ENCODE results near the gene IL4R. TPM values are rescaled to one million over a fixed set of nuclear protein-coding genes. Genes with fewer than 3 reads are reported as not detected.

IL4R gene
- total and polyA plus RNA-seq, 2 of the 13 experiments (the other 11 are each of a cell fraction or from before 2014, with no cell fraction given): 15.9 to 49.6 TPM

DNA sequence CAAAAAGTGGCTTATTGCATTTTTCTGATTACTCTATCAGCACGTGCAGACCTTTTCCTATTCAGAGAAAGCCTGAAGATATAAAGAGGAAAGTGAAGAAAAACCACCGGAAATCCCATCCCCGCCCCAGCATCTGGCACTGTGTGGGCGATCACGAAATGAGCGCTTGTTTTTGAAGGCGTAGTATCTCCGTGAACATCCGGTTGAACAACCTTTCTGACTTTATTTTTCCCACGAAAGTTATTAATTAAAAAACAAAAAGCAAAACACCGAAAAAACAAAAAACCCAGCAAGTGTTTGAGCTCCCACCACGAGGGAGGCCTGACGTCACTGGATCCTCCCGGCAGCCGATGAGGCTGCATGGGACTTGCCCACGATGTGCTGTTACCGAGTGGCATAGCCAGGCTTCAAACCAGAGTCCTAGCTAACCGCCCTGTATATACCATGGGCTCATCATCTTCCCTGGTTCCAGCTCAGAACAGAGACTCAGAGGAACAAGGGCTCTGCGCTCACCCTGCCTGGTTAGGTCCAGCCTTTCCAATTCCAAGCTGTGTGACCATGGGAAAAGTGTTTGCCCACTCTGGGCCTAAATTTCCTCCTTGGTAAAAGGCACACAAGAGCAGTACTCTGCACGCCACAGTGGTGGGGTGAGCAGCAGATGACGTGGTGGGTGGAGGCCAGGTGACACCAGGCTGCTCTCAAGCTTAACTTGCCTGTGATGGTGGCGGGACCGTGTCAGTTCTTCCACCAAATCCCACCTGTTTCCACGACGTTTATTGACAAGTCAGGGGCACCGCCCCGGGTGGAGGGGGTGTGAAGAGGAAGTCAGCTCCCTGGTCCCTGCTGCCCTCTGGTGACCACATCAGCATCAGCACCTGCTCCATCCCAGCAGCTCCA, 53.9 kb downstream of the IL4R start (continued):
- TF ChIP-seq, protein P1, sequence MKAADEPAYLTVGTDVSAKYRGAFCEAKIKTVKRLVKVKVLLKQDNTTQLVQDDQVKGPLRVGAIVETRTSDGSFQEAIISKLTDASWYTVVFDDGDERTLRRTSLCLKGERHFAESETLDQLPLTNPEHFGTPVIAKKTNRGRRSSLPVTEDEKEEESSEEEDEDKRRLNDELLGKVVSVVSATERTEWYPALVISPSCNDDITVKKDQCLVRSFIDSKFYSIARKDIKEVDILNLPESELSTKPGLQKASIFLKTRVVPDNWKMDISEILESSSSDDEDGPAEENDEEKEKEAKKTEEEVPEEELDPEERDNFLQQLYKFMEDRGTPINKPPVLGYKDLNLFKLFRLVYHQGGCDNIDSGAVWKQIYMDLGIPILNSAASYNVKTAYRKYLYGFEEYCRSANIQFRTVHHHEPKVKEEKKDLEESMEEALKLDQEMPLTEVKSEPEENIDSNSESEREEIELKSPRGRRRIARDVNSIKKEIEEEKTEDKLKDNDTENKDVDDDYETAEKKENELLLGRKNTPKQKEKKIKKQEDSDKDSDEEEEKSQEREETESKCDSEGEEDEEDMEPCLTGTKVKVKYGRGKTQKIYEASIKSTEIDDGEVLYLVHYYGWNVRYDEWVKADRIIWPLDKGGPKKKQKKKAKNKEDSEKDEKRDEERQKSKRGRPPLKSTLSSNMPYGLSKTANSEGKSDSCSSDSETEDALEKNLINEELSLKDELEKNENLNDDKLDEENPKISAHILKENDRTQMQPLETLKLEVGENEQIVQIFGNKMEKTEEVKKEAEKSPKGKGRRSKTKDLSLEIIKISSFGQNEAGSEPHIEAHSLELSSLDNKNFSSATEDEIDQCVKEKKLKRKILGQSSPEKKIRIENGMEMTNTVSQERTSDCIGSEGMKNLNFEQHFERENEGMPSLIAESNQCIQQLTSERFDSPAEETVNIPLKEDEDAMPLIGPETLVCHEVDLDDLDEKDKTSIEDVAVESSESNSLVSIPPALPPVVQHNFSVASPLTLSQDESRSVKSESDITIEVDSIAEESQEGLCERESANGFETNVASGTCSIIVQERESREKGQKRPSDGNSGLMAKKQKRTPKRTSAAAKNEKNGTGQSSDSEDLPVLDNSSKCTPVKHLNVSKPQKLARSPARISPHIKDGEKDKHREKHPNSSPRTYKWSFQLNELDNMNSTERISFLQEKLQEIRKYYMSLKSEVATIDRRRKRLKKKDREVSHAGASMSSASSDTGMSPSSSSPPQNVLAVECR (CRISPR knock-in tag; IDR thresholded peaks at IDR 0.05; ENCODE audit: borderline replicate concordance): no peak
- TF ChIP-seq KLF12 (CRISPR knock-in tag; IDR thresholded peaks at IDR 0.05; ENCODE audit: borderline replicate concordance): peak; percentile 78; the same call in 1 of the 2 replicates
- peak; percentile 46; the same call in 1 of the 2 replicates for TF ChIP-seq MAZ (IDR thresholded peaks at IDR 0.05; ENCODE audit: borderline replicate concordance, low read depth, low read length)
- peak; percentile 61; the same call in 1 of the 2 replicates for TF ChIP-seq MAZ (CRISPR knock-in tag; IDR thresholded peaks at IDR 0.05; ENCODE audit: low read depth)
- peak; percentile 49; the same call in 1 of the 2 replicates for TF ChIP-seq IRF2 (CRISPR knock-in tag; IDR thresholded peaks at IDR 0.05)
- TF ChIP-seq, protein P2, sequence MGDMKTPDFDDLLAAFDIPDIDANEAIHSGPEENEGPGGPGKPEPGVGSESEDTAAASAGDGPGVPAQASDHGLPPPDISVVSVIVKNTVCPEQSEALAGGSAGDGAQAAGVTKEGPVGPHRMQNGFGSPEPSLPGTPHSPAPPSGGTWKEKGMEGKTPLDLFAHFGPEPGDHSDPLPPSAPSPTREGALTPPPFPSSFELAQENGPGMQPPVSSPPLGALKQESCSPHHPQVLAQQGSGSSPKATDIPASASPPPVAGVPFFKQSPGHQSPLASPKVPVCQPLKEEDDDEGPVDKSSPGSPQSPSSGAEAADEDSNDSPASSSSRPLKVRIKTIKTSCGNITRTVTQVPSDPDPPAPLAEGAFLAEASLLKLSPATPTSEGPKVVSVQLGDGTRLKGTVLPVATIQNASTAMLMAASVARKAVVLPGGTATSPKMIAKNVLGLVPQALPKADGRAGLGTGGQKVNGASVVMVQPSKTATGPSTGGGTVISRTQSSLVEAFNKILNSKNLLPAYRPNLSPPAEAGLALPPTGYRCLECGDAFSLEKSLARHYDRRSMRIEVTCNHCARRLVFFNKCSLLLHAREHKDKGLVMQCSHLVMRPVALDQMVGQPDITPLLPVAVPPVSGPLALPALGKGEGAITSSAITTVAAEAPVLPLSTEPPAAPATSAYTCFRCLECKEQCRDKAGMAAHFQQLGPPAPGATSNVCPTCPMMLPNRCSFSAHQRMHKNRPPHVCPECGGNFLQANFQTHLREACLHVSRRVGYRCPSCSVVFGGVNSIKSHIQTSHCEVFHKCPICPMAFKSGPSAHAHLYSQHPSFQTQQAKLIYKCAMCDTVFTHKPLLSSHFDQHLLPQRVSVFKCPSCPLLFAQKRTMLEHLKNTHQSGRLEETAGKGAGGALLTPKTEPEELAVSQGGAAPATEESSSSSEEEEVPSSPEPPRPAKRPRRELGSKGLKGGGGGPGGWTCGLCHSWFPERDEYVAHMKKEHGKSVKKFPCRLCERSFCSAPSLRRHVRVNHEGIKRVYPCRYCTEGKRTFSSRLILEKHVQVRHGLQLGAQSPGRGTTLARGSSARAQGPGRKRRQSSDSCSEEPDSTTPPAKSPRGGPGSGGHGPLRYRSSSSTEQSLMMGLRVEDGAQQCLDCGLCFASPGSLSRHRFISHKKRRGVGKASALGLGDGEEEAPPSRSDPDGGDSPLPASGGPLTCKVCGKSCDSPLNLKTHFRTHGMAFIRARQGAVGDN (CRISPR knock-in tag; IDR thresholded peaks at IDR 0.05): peak; percentile 63
- TF ChIP-seq, protein P3, sequence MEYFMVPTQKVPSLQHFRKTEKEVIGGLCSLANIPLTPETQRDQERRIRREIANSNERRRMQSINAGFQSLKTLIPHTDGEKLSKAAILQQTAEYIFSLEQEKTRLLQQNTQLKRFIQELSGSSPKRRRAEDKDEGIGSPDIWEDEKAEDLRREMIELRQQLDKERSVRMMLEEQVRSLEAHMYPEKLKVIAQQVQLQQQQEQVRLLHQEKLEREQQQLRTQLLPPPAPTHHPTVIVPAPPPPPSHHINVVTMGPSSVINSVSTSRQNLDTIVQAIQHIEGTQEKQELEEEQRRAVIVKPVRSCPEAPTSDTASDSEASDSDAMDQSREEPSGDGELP (IDR thresholded peaks at IDR 0.05; ENCODE audit: borderline replicate concordance, low read depth): peak; percentile 44; the same call in 1 of the 2 replicates
- TF ChIP-seq ZEB1 (IDR thresholded peaks at IDR 0.05; ENCODE audit: insufficient replicate concordance, low read depth): no peak
- no peak for TF ChIP-seq U2AF2 (IDR thresholded peaks at IDR 0.05; ENCODE audit: low read depth, low read length)
- no peak for TF ChIP-seq GTF3A (CRISPR knock-in tag; conservative IDR thresholded peaks at IDR 0.05)
- no peak for TF ChIP-seq NFE2L2 (IDR thresholded peaks at IDR 0.05; ENCODE audit: low read length)
- no peak for TF ChIP-seq KLF15 (CRISPR knock-in tag; IDR thresholded peaks at IDR 0.05; ENCODE audit: borderline replicate concordance)
- peak; percentile 68; the same call in 1 of the 2 replicates for TF ChIP-seq MTA1 (CRISPR knock-in tag; IDR thresholded peaks at IDR 0.05; ENCODE audit: borderline replicate concordance)
- TF ChIP-seq, protein P4, sequence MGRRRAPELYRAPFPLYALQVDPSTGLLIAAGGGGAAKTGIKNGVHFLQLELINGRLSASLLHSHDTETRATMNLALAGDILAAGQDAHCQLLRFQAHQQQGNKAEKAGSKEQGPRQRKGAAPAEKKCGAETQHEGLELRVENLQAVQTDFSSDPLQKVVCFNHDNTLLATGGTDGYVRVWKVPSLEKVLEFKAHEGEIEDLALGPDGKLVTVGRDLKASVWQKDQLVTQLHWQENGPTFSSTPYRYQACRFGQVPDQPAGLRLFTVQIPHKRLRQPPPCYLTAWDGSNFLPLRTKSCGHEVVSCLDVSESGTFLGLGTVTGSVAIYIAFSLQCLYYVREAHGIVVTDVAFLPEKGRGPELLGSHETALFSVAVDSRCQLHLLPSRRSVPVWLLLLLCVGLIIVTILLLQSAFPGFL (CRISPR knock-in tag; IDR thresholded peaks at IDR 0.05): no peak
- TF ChIP-seq PITX1 (CRISPR knock-in tag; IDR thresholded peaks at IDR 0.05): 0 out of 2 replicates have a peak, but pooled peaks have one; percentile 16
- no peak for TF ChIP-seq FOXA1 (IDR thresholded peaks at IDR 0.05)
- TF ChIP-seq FOXA1 (CRISPR knock-in tag; IDR thresholded peaks at IDR 0.05): no peak; the same call in 1 of the 2 replicates

Data from HepG2 (cell line).